Stomach smooth muscle (tissue), 2 donors: ENCODE results near the gene IKBKE.

Experiments
- H3K27ac ChIP-seq: one replicate; pipeline ENCODE4 v1.7.0; 2013; ENCODE audit warnings: mild to moderate bottlenecking, low read length, inconsistent platforms
- H3K27me3 ChIP-seq, 2 donors: one replicate each; pipeline ENCODE4 v1.7.0; 2013; ENCODE audit warnings: low read length in 2 of 2; ENCODE audit not compliant: insufficient read depth in 2 of 2, control insufficient read depth in 1 of 2
- H3K36me3 ChIP-seq, 2 donors: one replicate each; pipeline ENCODE4 v1.7.0; 2013; ENCODE audit warnings: low read length in 2 of 2; ENCODE audit not compliant: control insufficient read depth in 2 of 2, insufficient read depth in 2 of 2
- H3K4me1 ChIP-seq: one replicate; pipeline ENCODE4 v1.7.0; 2013; ENCODE audit warnings: low read length; ENCODE audit not compliant: control insufficient read depth, insufficient read depth
- H3K4me3 ChIP-seq, 2 donors: one replicate each; pipeline ENCODE4 v1.7.0; 2013; ENCODE audit warnings: low read length in 2 of 2
- H3K9ac ChIP-seq, 2 donors: one replicate each; pipeline ENCODE4 v1.7.0; 2013; ENCODE audit warnings: low read length in 2 of 2, mild to moderate bottlenecking in 1 of 2
- H3K9me3 ChIP-seq, 2 donors: one replicate each; pipeline ENCODE4 v1.7.0; 2013; ENCODE audit warnings: low read length in 2 of 2; ENCODE audit not compliant: control insufficient read depth in 2 of 2
- donor health status: healthy.
- donor health status: Pancreatic carcinoma.

The IKBKE gene

GRCh38 chr1:206541236-206541833, 71.1 kb downstream of the IKBKE start:
- H3K9me3 ChIP-seq: no peaks in the 10 kb centered on the region
- H3K27me3 ChIP-seq: no peaks in the 10 kb centered on the region
- no peaks in the 10 kb centered on the region for H3K36me3 ChIP-seq
- H3K4me1 ChIP-seq: peaks cover 13% of the 10 kb centered on the region
- H3K4me3 ChIP-seq: no peak overlapping the region
- no peak overlapping the region for H3K27ac ChIP-seq
- no peak overlapping the region for H3K9ac ChIP-seq

GRCh38 chr1:206544562-206545257, 74.4 kb downstream of the IKBKE start:
- H3K27me3 ChIP-seq: no peaks in the 10 kb centered on the region
- no peaks in the 10 kb centered on the region for H3K9me3 ChIP-seq
- peaks cover 11% of the 10 kb centered on the region for H3K4me1 ChIP-seq
- no peak overlapping the region for H3K4me3 ChIP-seq
- H3K36me3 ChIP-seq: no peaks in the 10 kb centered on the region
- H3K27ac ChIP-seq: no peak overlapping the region
- no peak overlapping the region for H3K9ac ChIP-seq

GRCh38 chr1:206545351-206545750, 75.1 kb downstream of the IKBKE start:
- no peak overlapping the region for H3K4me3 ChIP-seq
- no peaks in the 10 kb centered on the region for H3K27me3 ChIP-seq
- no peaks in the 10 kb centered on the region for H3K36me3 ChIP-seq
- H3K4me1 ChIP-seq: peaks cover 4% of the 10 kb centered on the region
- H3K27ac ChIP-seq: no peak overlapping the region
- H3K9me3 ChIP-seq: no peaks in the 10 kb centered on the region
- no peak overlapping the region for H3K9ac ChIP-seq
